ENCODE results near the gene CPNE7. TPM values are rescaled to one million over a fixed set of nuclear protein-coding genes. Genes with fewer than 3 reads are reported as not detected.

CPNE7 gene
- total and polyA plus RNA-seq, 9 of the 15 experiments (the other 6 are each of a cell fraction or from before 2014, with no cell fraction given), result 0.30 to 73.4 (median 32.7) TPM

GRCh38 chr16:89600427-89600826 is 24.9 kb downstream of the CPNE7 start:
- Histone ChIP-seq H3K9me3 (replicated peaks; ENCODE audit: control insufficient read depth, insufficient read depth, low read depth, low read length) (no peaks in the 10 kb centered on the region), H3K36me3 (ENCODE audit: control insufficient read depth, insufficient read depth, low read length) (peaks cover 11% of the 10 kb centered on the region; the same call in 2 of the 3 replicates), H3K4me1 (replicated peaks in 1 of 2; ENCODE audit: control insufficient read depth in 2 of 2, insufficient read depth in 2 of 2, low read length in 2 of 2) (peaks cover 0 to 62% of the 10 kb centered on the region in 2 experiments; a peak in 3 of 5 replicates), H3K27me3 (ENCODE audit: control insufficient read depth in 2 of 2, insufficient read depth in 2 of 2, low read length in 2 of 2) (no peaks in the 10 kb centered on the region), H4K20me1 (replicated peaks; ENCODE audit: control insufficient read depth, insufficient read depth, low read length) (0 out of 2 replicates have a peak, but pooled peaks cover 5% of the 10 kb centered on the region), H3K4me2 (ENCODE audit: insufficient read depth, low read length) (no peak overlapping the region), H2AFZ (ENCODE audit: low read depth, low read length) (no peak overlapping the region), H3K9ac (ENCODE audit: insufficient read depth in 1 of 2, low read depth in 2 of 2, low read length in 2 of 2) (no peak overlapping the region; a peak in 1 of 4 replicates), H3K27ac (ENCODE audit: extremely low read depth, low read depth, low read length) (no peak overlapping the region; the same call in 2 of the 3 replicates), H3K4me3 (no peak overlapping the region), H3K9me1 (ENCODE audit: control insufficient read depth, insufficient read depth, low read length) (no peaks in the 10 kb centered on the region), H3K79me2 (ENCODE audit: control insufficient read depth, insufficient read depth, low read length) (no peaks in the 10 kb centered on the region)
- intact Hi-C loops (cut with micrococcal nuclease) (loop anchor here (5.0 kb wide), 1 partner anchor 37 kb away; no protein-coding TSS in a partner anchor), in situ Hi-C loops (cut with MboI) (no loop called here)
- POLR2A ChIA-PET, result interaction anchor here (1.1 to 2.1 kb wide), 2 partner anchors 9 to 20 kb away, joined by 3 to 4 read pairs; no protein-coding TSS in a partner anchor
- ATAC-seq, result no peak
- DNase-seq (ENCODE audit: extremely low read depth in 1 of 4, low spot score in 3 of 4), result no peak
- TF ChIP-seq, protein P1, sequence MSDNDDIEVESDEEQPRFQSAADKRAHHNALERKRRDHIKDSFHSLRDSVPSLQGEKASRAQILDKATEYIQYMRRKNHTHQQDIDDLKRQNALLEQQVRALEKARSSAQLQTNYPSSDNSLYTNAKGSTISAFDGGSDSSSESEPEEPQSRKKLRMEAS (CRISPR knock-in tag; IDR thresholded peaks at IDR 0.05), result peak; percentile 84
- TF ChIP-seq ZNF175 (CRISPR knock-in tag; IDR thresholded peaks at IDR 0.05; ENCODE audit: low read depth) (no peak), EGR1 (conservative IDR thresholded peaks at IDR 0.05) (peak; percentile 29; the same call in 1 of the 2 replicates)
- WGBS (ENCODE audit: insufficient coverage, low coverage, missing lambda C conversion rate), result 26% methylated on average over 11 of the region's 12 CpGs
- no peak for FAIRE-seq
- CTCF ChIA-PET (ENCODE audit: low intra/inter-chr PET ratio), result no interaction called here
- no TSS peak for BruUV-seq (replicated peaks)

- TF ChIP-seq ZFP36 (IDR thresholded peaks at IDR 0.05; ENCODE audit: low read depth, low read length, partially characterized antibody) (peak; percentile 30), CBFB (CRISPR knock-in tag; IDR thresholded peaks at IDR 0.05) (no peak)
- peaks cover 0 to 62% of the 10 kb centered on the region in 2 experiments; a peak in 3 of 5 replicates for H3K4me1 ChIP-seq (replicated peaks in 1 of 2; ENCODE audit: control insufficient read depth in 2 of 2, insufficient read depth in 2 of 2, low read length in 2 of 2)
- in situ Hi-C loops (cut with MboI), result no loop called here
Measured at GRCh38 chr16:89600956-89601355, 25.4 kb downstream of the CPNE7 start.

More at GRCh38 chr16:89600956-89601355, 25.4 kb downstream of the CPNE7 start:
- Histone ChIP-seq H3K9me1 (ENCODE audit: control insufficient read depth, insufficient read depth, low read length) (no peaks in the 10 kb centered on the region), H3K36me3 (ENCODE audit: control insufficient read depth, insufficient read depth, low read length) (peaks cover 6% of the 10 kb centered on the region; the same call in 2 of the 3 replicates), H3K27ac (ENCODE audit: extremely low read depth, low read depth, low read length) (no peak overlapping the region), H3K9me3 (replicated peaks; ENCODE audit: control insufficient read depth, insufficient read depth, low read depth, low read length) (no peaks in the 10 kb centered on the region), H2AFZ (ENCODE audit: low read depth, low read length) (no peak overlapping the region), H3K79me2 (ENCODE audit: control insufficient read depth, insufficient read depth, low read length) (no peaks in the 10 kb centered on the region), H3K4me2 (ENCODE audit: insufficient read depth, low read length) (no peak overlapping the region), H3K27me3 (ENCODE audit: control insufficient read depth in 2 of 2, insufficient read depth in 2 of 2, low read length in 2 of 2) (no peaks in the 10 kb centered on the region), H4K20me1 (replicated peaks; ENCODE audit: control insufficient read depth, insufficient read depth, low read length) (0 out of 2 replicates have a peak, but pooled peaks cover 5% of the 10 kb centered on the region), H3K9ac (ENCODE audit: insufficient read depth in 1 of 2, low read depth in 2 of 2, low read length in 2 of 2) (no peak overlapping the region), H3K4me3 (no peak overlapping the region)
- no peak; the same call in 1 of the 3 replicates for ATAC-seq
- no TSS peak for BruUV-seq (replicated peaks)
- ChIA-PET POLR2A (interaction anchor here (0.7 to 2.1 kb wide), 2 partner anchors 9 to 41 kb away, joined by 4 read pairs; no protein-coding TSS in a partner anchor), CTCF (ENCODE audit: low intra/inter-chr PET ratio) (no interaction called here)
- peak; percentile 65 for FAIRE-seq
- intact Hi-C loops (cut with micrococcal nuclease), result loop anchor here (5.0 kb wide), 1 partner anchor 36 kb away; no protein-coding TSS in a partner anchor
- WGBS (ENCODE audit: insufficient coverage, low coverage, missing lambda C conversion rate), result 20% methylated on average over 8 of the region's 8 CpGs
- no peak for DNase-seq (ENCODE audit: extremely low read depth in 1 of 4, low spot score in 3 of 4)

Data from K562 (cell line).